ENCODE data around the gene TRAF4. TPM values are rescaled to one million over a fixed set of nuclear protein-coding genes. Genes with fewer than 3 reads are reported as not detected.

The TRAF4 gene
- polyA plus RNA-seq, 1 donor (not counting 4 experiments of a cell fraction or from before 2014, with no cell fraction given) = 57.3 TPM

DNA sequence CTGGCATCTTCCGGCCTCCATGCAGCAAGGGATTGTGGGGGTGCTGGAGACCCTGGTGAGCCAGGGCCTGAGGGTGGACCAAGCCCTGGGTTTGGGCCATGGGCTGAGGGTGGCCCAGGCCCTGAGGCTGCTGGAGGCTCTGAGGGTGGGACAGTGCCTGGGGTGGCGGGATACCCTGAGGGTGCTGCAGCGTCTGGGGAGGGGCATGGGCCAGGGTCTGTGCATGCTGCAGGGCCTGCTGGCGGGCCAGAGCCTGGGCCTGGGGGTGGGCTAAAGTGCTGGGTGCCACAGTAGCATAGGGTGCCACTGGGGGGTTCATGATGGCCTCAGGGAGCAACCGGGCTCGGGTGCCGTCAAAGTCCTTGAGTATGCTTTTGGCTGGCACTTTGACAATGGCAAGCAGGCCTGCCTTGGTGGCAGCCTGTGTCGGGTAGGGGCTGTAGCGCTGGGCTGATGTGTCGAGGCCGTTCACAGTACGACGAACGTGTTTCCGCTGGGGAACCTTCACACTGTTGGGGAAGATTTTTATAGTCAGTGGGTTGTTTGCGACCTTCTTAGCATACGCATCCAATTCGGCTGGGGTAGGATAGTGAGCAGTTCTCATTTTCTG, 15.6 kb downstream of the TRAF4 start:
- Histone ChIP-seq H3K27ac (ENCODE audit: control insufficient read depth, insufficient read depth, low read length) (no peak overlapping the region), H3K27me3 (ENCODE audit: control insufficient read depth, extremely low read depth, insufficient read depth, low read length) (no peaks in the 10 kb centered on the region), H3K9me3 (ENCODE audit: control insufficient read depth, low read depth, low read length) (no peaks in the 10 kb centered on the region), H3K4me2 (ENCODE audit: control insufficient read depth, extremely low read depth, insufficient read depth, low read depth, low read length) (no peak overlapping the region), H3K36me3 (ENCODE audit: control insufficient read depth in 2 of 2, extremely low read depth in 1 of 2, insufficient read depth in 2 of 2, low read length in 2 of 2) (peaks cover 22 to 31% of the 10 kb centered on the region in 2 experiments), H3K4me1 (ENCODE audit: control insufficient read depth, extremely low read depth, insufficient read depth, low read length) (peaks cover 5% of the 10 kb centered on the region), H3K9ac (ENCODE audit: control insufficient read depth, extremely low read depth, insufficient read depth, low read length) (no peak overlapping the region), H2AFZ (ENCODE audit: control insufficient read depth, low read length) (no peak overlapping the region), H3K4me3 (ENCODE audit: control insufficient read depth in 2 of 3, extremely low read depth in 1 of 3, insufficient read depth in 2 of 3, low read depth in 1 of 3, low read length in 3 of 3) (no peak overlapping the region), H3K79me2 (ENCODE audit: control insufficient read depth, insufficient read depth, low read length) (peaks cover 15% of the 10 kb centered on the region), H3K9me1 (ENCODE audit: control insufficient read depth, extremely low read depth, insufficient read depth, low read length) (peaks cover 2% of the 10 kb centered on the region), H4K20me1 (ENCODE audit: control insufficient read depth, extremely low read depth, insufficient read depth, low read length) (peaks cover 9% of the 10 kb centered on the region)
- FAIRE-seq (no peak), DNase-seq (ENCODE audit: low read depth, low spot score) (no peak)
- TF ChIP-seq EZH2 (IDR thresholded peaks at IDR 0.05; ENCODE audit: low read length) (no peak), CTCF (optimal IDR thresholded peaks at IDR 0.05 in 1 of 3, IDR thresholded peaks at IDR 0.05 in 1 of 3, conservative IDR thresholded peaks at IDR 0.05 in 1 of 3; ENCODE audit: extremely low read depth in 1 of 3, insufficient read depth in 2 of 3, low read length in 3 of 3) (no peak)
- dilution Hi-C loops (cut with MboI; ENCODE audit: extremely low pct_ligation_motif_present, low sequenced_read_pairs) = no loop called here

GRCh38 chr17:28760601-28761562, 17.1 kb downstream of the TRAF4 start:
- H4K20me1 ChIP-seq (ENCODE audit: control insufficient read depth, extremely low read depth, insufficient read depth, low read length) = peaks cover 9% of the 10 kb centered on the region
- peaks cover 2% of the 10 kb centered on the region for H3K9me1 ChIP-seq (ENCODE audit: control insufficient read depth, extremely low read depth, insufficient read depth, low read length)
- dilution Hi-C loops (cut with MboI; ENCODE audit: extremely low pct_ligation_motif_present, low sequenced_read_pairs) = no loop called here
- H3K9me3 ChIP-seq (ENCODE audit: control insufficient read depth, low read depth, low read length) = no peaks in the 10 kb centered on the region
- no peak overlapping the region for H2AFZ ChIP-seq (ENCODE audit: control insufficient read depth, low read length)
- peaks cover 5% of the 10 kb centered on the region for H3K4me1 ChIP-seq (ENCODE audit: control insufficient read depth, extremely low read depth, insufficient read depth, low read length)
- H3K4me2 ChIP-seq (ENCODE audit: control insufficient read depth, extremely low read depth, insufficient read depth, low read depth, low read length) = no peak overlapping the region
- no peak overlapping the region for H3K27ac ChIP-seq (ENCODE audit: control insufficient read depth, insufficient read depth, low read length)
- DNase-seq (ENCODE audit: low read depth, low spot score) = no peak
- H3K36me3 ChIP-seq (ENCODE audit: control insufficient read depth in 2 of 2, extremely low read depth in 1 of 2, insufficient read depth in 2 of 2, low read length in 2 of 2) = peaks cover 26 to 33% of the 10 kb centered on the region in 2 experiments
- FAIRE-seq = no peak
- TF ChIP-seq EZH2 (IDR thresholded peaks at IDR 0.05; ENCODE audit: low read length) (no peak), CTCF (optimal IDR thresholded peaks at IDR 0.05 in 1 of 3, IDR thresholded peaks at IDR 0.05 in 1 of 3, conservative IDR thresholded peaks at IDR 0.05 in 1 of 3; ENCODE audit: extremely low read depth in 1 of 3, insufficient read depth in 2 of 3, low read length in 3 of 3) (no peak)
- no peak overlapping the region for H3K9ac ChIP-seq (ENCODE audit: control insufficient read depth, extremely low read depth, insufficient read depth, low read length)
- H3K79me2 ChIP-seq (ENCODE audit: control insufficient read depth, insufficient read depth, low read length) = peaks cover 15% of the 10 kb centered on the region
- H3K27me3 ChIP-seq (ENCODE audit: control insufficient read depth, extremely low read depth, insufficient read depth, low read length) = no peaks in the 10 kb centered on the region
- no peak overlapping the region for H3K4me3 ChIP-seq (ENCODE audit: control insufficient read depth in 2 of 3, extremely low read depth in 1 of 3, insufficient read depth in 2 of 3, low read depth in 1 of 3, low read length in 3 of 3)
